D341Med (cell line): ENCODE measurements around the gene CD2BP2.
A peak's percentile ranks its signal among the peaks of the same experiment; 100 is the strongest.
"Not testable (repeated sequence)": the region's sequence is repeated elsewhere in the genome, so short reads cannot be mapped to it uniquely, and the experiment has no call there.

ENCODE experiments used
- DNase-seq: peaks from one replicate; pipeline ENCODE4 v3.0.0; 2012; ENCODE audit warnings: low spot score

Gene CD2BP2

GRCh38 chr16:30342751-30343490, 12.2 kb downstream of the CD2BP2 start:
- peak; percentile 12 for DNase-seq

GRCh38 chr16:30341971-30342370, 13.1 kb downstream of the CD2BP2 start:
- peak; percentile 4 for DNase-seq

GRCh38 chr16:30340621-30341020, 14.5 kb downstream of the CD2BP2 start:
- DNase-seq, result no peak

GRCh38 chr16:30338715-30339114, 16.4 kb downstream of the CD2BP2 start:
- not testable (repeated sequence) for DNase-seq

- not testable (repeated sequence) for DNase-seq
Observed at GRCh38 chr16:30337964-30338357, 17.1 kb downstream of the CD2BP2 start.

- peak; percentile 25 for DNase-seq
Observed at GRCh38 chr16:30335598-30336474, 19.3 kb downstream of the CD2BP2 start.

- peak; percentile 78 for DNase-seq
Observed at GRCh38 chr16:30335028-30335597, 20.0 kb downstream of the CD2BP2 start.

- DNase-seq, result peak; percentile 66
Observed at GRCh38 chr16:30334473-30334989, 20.6 kb downstream of the CD2BP2 start.

- DNase-seq, result not testable (repeated sequence)
Observed at GRCh38 chr16:30324220-30324619, 30.9 kb downstream of the CD2BP2 start.

- DNase-seq, result not testable (repeated sequence)
Observed at GRCh38 chr16:30318647-30319046, 36.5 kb downstream of the CD2BP2 start.

- not testable (repeated sequence) for DNase-seq
Observed at GRCh38 chr16:30310937-30311336, 44.2 kb downstream of the CD2BP2 start.

GRCh38 chr16:30309255-30309654, 45.9 kb downstream of the CD2BP2 start:
- not testable (repeated sequence) for DNase-seq
